Ishikawa (cell line): ENCODE results near the gene CPD.

ENCODE experiments used
- CEBPB ChIP-seq: IDR thresholded peaks from 2 replicates; pipeline ENCODE4 v1.6.1; 2012
- CREB1 ChIP-seq: IDR thresholded peaks from 2 replicates; pipeline ENCODE4 v1.6.1; 2012; ENCODE audit warnings: low read depth
- EGR1 ChIP-seq: IDR thresholded peaks from 2 replicates; pipeline ENCODE4 v1.6.1; 2012
- EP300 ChIP-seq: IDR thresholded peaks from 2 replicates; pipeline ENCODE4 v1.6.1; 2012; ENCODE audit warnings: borderline replicate concordance
- FOXM1 ChIP-seq: IDR thresholded peaks from 2 replicates; pipeline ENCODE4 v1.6.1; 2012; ENCODE audit warnings: low read depth, borderline replicate concordance
- MAX ChIP-seq: IDR thresholded peaks from 2 replicates; pipeline ENCODE4 v1.6.1; 2012
- NFIC ChIP-seq: IDR thresholded peaks from 2 replicates; pipeline ENCODE4 v1.6.1; 2012
- RAD21 ChIP-seq: IDR thresholded peaks from 2 replicates; pipeline ENCODE4 v1.6.1; 2012; ENCODE audit warnings: low read depth
- TAF1 ChIP-seq: IDR thresholded peaks from 2 replicates; pipeline ENCODE4 v1.6.1; 2012; ENCODE audit warnings: low read depth, mild to moderate bottlenecking
- TCF12 ChIP-seq: IDR thresholded peaks from 2 replicates; pipeline ENCODE4 v1.6.1; 2012; ENCODE audit warnings: low read depth
- TEAD4 ChIP-seq: IDR thresholded peaks from 2 replicates; pipeline ENCODE4 v1.6.1; 2012
- USF1 ChIP-seq: IDR thresholded peaks from 2 replicates; pipeline ENCODE4 v1.6.1; 2012
- YY1 ChIP-seq: IDR thresholded peaks from 2 replicates; pipeline ENCODE4 v1.6.1; 2012; ENCODE audit warnings: low read depth
- ZBTB7A ChIP-seq: IDR thresholded peaks from 2 replicates; pipeline ENCODE4 v1.6.1; 2012; ENCODE audit warnings: low read depth
- TF ChIP-seq, protein P1 (sequence below): IDR thresholded peaks from 2 replicates; pipeline ENCODE4 v1.6.1; 2012; ENCODE audit warnings: low read depth, mild to moderate bottlenecking

The CPD gene

DNA sequence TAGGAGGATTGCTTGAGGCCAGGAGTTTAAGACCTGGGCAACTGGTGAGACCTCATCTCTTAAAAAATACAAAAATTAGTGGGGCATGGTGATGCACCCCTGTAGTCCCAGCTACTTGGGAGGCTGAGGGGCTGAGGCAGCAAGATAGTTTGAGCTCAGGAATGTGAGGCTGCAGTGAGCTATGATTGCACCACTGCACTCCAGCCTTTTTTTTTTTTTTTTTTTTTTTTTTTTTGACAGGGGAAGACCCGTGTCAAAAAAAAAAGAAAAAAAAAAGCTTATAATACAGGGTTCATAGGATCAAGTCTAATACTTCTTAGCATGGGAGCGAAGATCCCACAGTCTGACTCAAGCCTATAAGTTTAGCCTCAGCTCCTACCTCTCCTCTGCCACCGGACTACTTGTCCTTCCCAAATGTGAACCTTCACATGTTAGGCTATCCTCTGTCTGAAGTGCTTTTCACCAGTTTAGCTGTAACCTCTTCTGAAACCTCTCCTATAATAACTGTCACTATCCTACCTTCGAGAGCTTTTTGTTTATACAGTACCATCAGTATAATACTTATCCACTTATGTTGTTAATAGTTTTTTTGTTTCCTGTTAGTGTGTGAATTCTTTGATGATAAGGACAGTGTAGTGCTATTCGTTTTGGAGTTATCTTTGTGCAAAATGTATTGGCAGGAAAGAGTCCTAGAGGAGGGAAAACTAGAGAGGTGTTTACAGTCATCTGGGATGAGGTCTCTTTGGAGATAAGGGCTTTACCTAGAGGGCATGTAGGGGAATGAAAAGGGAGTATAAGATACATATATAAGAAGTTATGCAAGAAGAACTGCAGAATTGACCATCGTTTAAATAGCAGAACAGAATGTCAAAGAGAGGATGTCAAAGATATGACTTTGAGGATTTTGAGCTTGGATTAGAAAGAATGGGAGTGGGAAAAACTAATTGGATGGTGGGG, 15.5 kb downstream of the CPD start:
- TF ChIP-seq CREB1 (no peak), RAD21 (no peak), USF1 (no peak), FOXM1 (no peak), ZBTB7A (no peak), TEAD4 (no peak), TCF12 (no peak), TAF1 (no peak), MAX (no peak), NFIC (no peak), YY1 (no peak), EGR1 (no peak), CEBPB (no peak), EP300 (no peak)
- TF ChIP-seq, protein P1, sequence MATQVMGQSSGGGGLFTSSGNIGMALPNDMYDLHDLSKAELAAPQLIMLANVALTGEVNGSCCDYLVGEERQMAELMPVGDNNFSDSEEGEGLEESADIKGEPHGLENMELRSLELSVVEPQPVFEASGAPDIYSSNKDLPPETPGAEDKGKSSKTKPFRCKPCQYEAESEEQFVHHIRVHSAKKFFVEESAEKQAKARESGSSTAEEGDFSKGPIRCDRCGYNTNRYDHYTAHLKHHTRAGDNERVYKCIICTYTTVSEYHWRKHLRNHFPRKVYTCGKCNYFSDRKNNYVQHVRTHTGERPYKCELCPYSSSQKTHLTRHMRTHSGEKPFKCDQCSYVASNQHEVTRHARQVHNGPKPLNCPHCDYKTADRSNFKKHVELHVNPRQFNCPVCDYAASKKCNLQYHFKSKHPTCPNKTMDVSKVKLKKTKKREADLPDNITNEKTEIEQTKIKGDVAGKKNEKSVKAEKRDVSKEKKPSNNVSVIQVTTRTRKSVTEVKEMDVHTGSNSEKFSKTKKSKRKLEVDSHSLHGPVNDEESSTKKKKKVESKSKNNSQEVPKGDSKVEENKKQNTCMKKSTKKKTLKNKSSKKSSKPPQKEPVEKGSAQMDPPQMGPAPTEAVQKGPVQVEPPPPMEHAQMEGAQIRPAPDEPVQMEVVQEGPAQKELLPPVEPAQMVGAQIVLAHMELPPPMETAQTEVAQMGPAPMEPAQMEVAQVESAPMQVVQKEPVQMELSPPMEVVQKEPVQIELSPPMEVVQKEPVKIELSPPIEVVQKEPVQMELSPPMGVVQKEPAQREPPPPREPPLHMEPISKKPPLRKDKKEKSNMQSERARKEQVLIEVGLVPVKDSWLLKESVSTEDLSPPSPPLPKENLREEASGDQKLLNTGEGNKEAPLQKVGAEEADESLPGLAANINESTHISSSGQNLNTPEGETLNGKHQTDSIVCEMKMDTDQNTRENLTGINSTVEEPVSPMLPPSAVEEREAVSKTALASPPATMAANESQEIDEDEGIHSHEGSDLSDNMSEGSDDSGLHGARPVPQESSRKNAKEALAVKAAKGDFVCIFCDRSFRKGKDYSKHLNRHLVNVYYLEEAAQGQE, result no peak

- no peak for TF ChIP-seq TEAD4
- no peak for TF ChIP-seq CREB1
- TF ChIP-seq EGR1, result no peak
- no peak for TF ChIP-seq TAF1
- TF ChIP-seq FOXM1, result no peak
- no peak for TF ChIP-seq YY1
- TF ChIP-seq TCF12, result no peak
- TF ChIP-seq MAX, result no peak
- TF ChIP-seq USF1, result no peak
These were observed 16.8 kb downstream of the CPD start for GRCh38 chr17:30395398-30396022.

DNA sequence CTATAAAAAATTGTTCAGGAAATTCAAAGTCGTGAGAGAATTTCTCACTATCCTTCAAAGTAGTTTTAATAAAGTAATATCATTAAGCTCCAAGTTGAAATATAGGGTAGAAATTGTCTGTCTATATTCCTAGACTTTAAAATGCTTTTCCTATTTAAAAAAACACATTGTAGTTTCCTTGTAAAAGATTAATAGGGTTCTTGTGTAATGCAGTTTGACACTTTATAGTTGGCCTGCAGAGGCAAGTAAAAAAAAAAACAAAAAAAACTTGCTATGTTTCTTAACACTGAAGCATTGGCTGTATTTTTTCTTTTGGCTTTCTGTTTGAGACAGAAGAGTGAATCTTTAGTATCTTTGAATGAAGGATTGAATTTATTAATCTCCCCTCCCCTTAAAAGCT, 17.4 kb downstream of the CPD start:
- no peak for TF ChIP-seq USF1
- no peak for TF ChIP-seq YY1
- TF ChIP-seq, protein P1, result no peak
- TF ChIP-seq ZBTB7A, result no peak
- TF ChIP-seq MAX, result no peak
- no peak for TF ChIP-seq EP300
- no peak for TF ChIP-seq NFIC
- no peak for TF ChIP-seq FOXM1
- TF ChIP-seq TAF1, result no peak
- TF ChIP-seq TCF12, result no peak
- no peak for TF ChIP-seq EGR1
- TF ChIP-seq CREB1, result no peak
- TF ChIP-seq RAD21, result no peak
- TF ChIP-seq TEAD4, result no peak
- TF ChIP-seq CEBPB, result no peak

DNA sequence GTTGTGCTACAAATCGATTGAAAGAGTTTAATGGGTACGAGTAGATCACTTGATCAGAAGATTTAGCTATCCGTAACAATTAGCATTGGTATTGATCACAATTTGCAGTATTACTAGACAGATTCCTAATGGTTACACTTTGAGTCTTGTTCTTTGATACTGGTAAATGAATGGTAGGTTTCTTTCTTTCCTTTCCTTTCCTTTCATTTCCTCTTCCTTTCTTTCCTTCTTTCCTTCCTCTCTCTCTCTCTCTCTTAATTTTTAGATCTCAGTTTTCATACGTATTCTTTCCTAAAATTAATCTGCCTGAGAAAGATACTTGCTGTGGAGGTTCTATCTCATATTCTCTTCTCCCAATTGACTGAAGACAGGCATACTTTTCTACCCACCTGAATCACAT, 17.9 kb downstream of the CPD start:
- TF ChIP-seq RAD21 (no peak), CEBPB (no peak), ZBTB7A (no peak), EGR1 (no peak), MAX (no peak), USF1 (no peak), CREB1 (no peak), YY1 (no peak), FOXM1 (no peak), TCF12 (no peak), TAF1 (no peak), NFIC (no peak)
- TF ChIP-seq, protein P1, result no peak
